Fibroblast of pulmonary artery (primary cell): Measurements from ENCODE around the gene KIF25.

ENCODE experiments used
- DNase-seq: peaks from one replicate; pipeline ENCODE4 v3.0.0-alpha.2; 2010; ENCODE audit warnings: low read depth
- H3K4me3 ChIP-seq: replicated peaks from 2 replicates; pipeline ENCODE4 v1.5.1; 2011; ENCODE audit warnings: low read depth, mild to moderate bottlenecking, control low read depth, low read length, moderate library complexity
- CTCF ChIP-seq: IDR thresholded peaks from 2 replicates; pipeline ENCODE4 v1.5.1; 2011; ENCODE audit warnings: mild to moderate bottlenecking, control low read depth, low read length, inconsistent platforms; ENCODE audit errors: missing control alignments

Gene KIF25

GRCh38 chr6:167988154-167988495 lies 9.3 kb upstream of the KIF25 start:
- TF ChIP-seq CTCF = no peak
- no peak for DNase-seq

GRCh38 chr6:167988945-167989841 lies 8.3 kb upstream of the KIF25 start:
- no peak for TF ChIP-seq CTCF
- no peak for DNase-seq

More at GRCh38 chr6:167988154-167988495, 9.3 kb upstream of the KIF25 start:
- no peak overlapping the region for H3K4me3 ChIP-seq

GRCh38 chr6:167990016-167990945 lies 7.2 kb upstream of the KIF25 start:
- no peak for TF ChIP-seq CTCF
- DNase-seq = no peak
- no peak overlapping the region for H3K4me3 ChIP-seq

More at GRCh38 chr6:167988945-167989841, 8.3 kb upstream of the KIF25 start:
- no peak overlapping the region for H3K4me3 ChIP-seq

- DNase-seq = no peak
- no peak overlapping the region for H3K4me3 ChIP-seq
- TF ChIP-seq CTCF = no peak
These were observed 4.3 kb upstream of the KIF25 start for GRCh38 chr6:167993169-167993568.

GRCh38 chr6:167993831-167994230 lies 3.6 kb upstream of the KIF25 start:
- TF ChIP-seq CTCF = no peak
- no peak overlapping the region for H3K4me3 ChIP-seq
- no peak for DNase-seq

- no peak for TF ChIP-seq CTCF
These were observed 2.2 kb upstream of the KIF25 start for GRCh38 chr6:167995302-167995701.

More at GRCh38 chr6:167995302-167995701, 2.2 kb upstream of the KIF25 start:
- no peak for DNase-seq
- H3K4me3 ChIP-seq = no peak overlapping the region
